Mucosa of stomach (tissue), 1 donor: Measurements from ENCODE around the gene TTBK2.
"Not testable (repeated sequence)": the region's sequence is repeated elsewhere in the genome, so short reads cannot be mapped to it uniquely, and the experiment has no call there.

Experiments used
- H3K27me3 ChIP-seq: one replicate; pipeline ENCODE4 v1.7.0; 2013; ENCODE audit warnings: mild to moderate bottlenecking, low read length; ENCODE audit not compliant: control insufficient read depth, insufficient read depth
- H3K36me3 ChIP-seq: one replicate; pipeline ENCODE4 v1.7.0; 2013; ENCODE audit warnings: low read length; ENCODE audit not compliant: control insufficient read depth, insufficient read depth
- H3K4me1 ChIP-seq: one replicate; pipeline ENCODE4 v1.7.0; 2013; ENCODE audit warnings: mild to moderate bottlenecking, low read length; ENCODE audit not compliant: control insufficient read depth, insufficient read depth
- H3K4me3 ChIP-seq: one replicate; pipeline ENCODE4 v1.7.0; 2013; ENCODE audit warnings: low read length
- H3K9ac ChIP-seq: one replicate; pipeline ENCODE4 v1.7.0; 2013; ENCODE audit warnings: mild to moderate bottlenecking, low read length, moderate library complexity
- H3K9me3 ChIP-seq: one replicate; pipeline ENCODE4 v1.7.0; 2013; ENCODE audit warnings: mild to moderate bottlenecking, low read length, moderate library complexity; ENCODE audit not compliant: control insufficient read depth
- donor health status: Pancreatic carcinoma.

The TTBK2 gene

GRCh38 chr15:42929306-42929848 lies 8.8 kb upstream of the TTBK2 start:
- H3K9ac ChIP-seq, result no peak overlapping the region
- no peak overlapping the region for H3K4me3 ChIP-seq
- H3K27me3 ChIP-seq, result no peaks in the 10 kb centered on the region
- H3K4me1 ChIP-seq, result peaks cover 3% of the 10 kb centered on the region
- no peaks in the 10 kb centered on the region for H3K36me3 ChIP-seq
- H3K9me3 ChIP-seq, result no peaks in the 10 kb centered on the region

GRCh38 chr15:42921342-42921731 lies 759 bp upstream of the TTBK2 start:
- Histone ChIP-seq H3K9me3 (no peaks in the 10 kb centered on the region), H3K9ac (peak overlapping the region; percentile 44), H3K4me1 (peaks cover 4% of the 10 kb centered on the region), H3K27me3 (no peaks in the 10 kb centered on the region), H3K36me3 (no peaks in the 10 kb centered on the region), H3K4me3 (peak overlapping the region; percentile 70)

- Histone ChIP-seq H3K9me3 (no peaks in the 10 kb centered on the region), H3K4me3 (peak overlapping the region; percentile 70), H3K27me3 (no peaks in the 10 kb centered on the region), H3K36me3 (no peaks in the 10 kb centered on the region), H3K9ac (peak overlapping the region; percentile 78), H3K4me1 (peaks cover 4% of the 10 kb centered on the region)
Measured at GRCh38 chr15:42919799-42920518, 619 bp downstream of the TTBK2 start.

- peaks cover 4% of the 10 kb centered on the region for H3K4me1 ChIP-seq
- H3K4me3 ChIP-seq, result no peak overlapping the region
- H3K9me3 ChIP-seq, result no peaks in the 10 kb centered on the region
- H3K9ac ChIP-seq, result peak overlapping the region; percentile 78
- H3K36me3 ChIP-seq, result no peaks in the 10 kb centered on the region
- H3K27me3 ChIP-seq, result no peaks in the 10 kb centered on the region
Measured at GRCh38 chr15:42919308-42919707, 1.3 kb downstream of the TTBK2 start.

GRCh38 chr15:42918047-42918446 lies 2.5 kb downstream of the TTBK2 start:
- H3K4me1 ChIP-seq, result peaks cover 4% of the 10 kb centered on the region
- no peak overlapping the region for H3K4me3 ChIP-seq
- H3K36me3 ChIP-seq, result no peaks in the 10 kb centered on the region
- H3K27me3 ChIP-seq, result no peaks in the 10 kb centered on the region
- no peak overlapping the region for H3K9ac ChIP-seq
- no peaks in the 10 kb centered on the region for H3K9me3 ChIP-seq

GRCh38 chr15:42915654-42916315 lies 4.8 kb downstream of the TTBK2 start:
- Histone ChIP-seq H3K27me3 (no peaks in the 10 kb centered on the region), H3K4me1 (peaks cover 4% of the 10 kb centered on the region), H3K36me3 (no peaks in the 10 kb centered on the region), H3K9me3 (no peaks in the 10 kb centered on the region), H3K9ac (no peak overlapping the region), H3K4me3 (no peak overlapping the region)

- Histone ChIP-seq H3K9ac (no peak overlapping the region), H3K27me3 (no peaks in the 10 kb centered on the region), H3K9me3 (no peaks in the 10 kb centered on the region), H3K4me1 (peaks cover 4% of the 10 kb centered on the region), H3K4me3 (no peak overlapping the region), H3K36me3 (no peaks in the 10 kb centered on the region)
Measured at GRCh38 chr15:42914728-42915497, 5.7 kb downstream of the TTBK2 start.

- H3K27me3 ChIP-seq, result no peaks in the 10 kb centered on the region
- no peak overlapping the region for H3K9ac ChIP-seq
- H3K4me3 ChIP-seq, result no peak overlapping the region
- no peaks in the 10 kb centered on the region for H3K36me3 ChIP-seq
- H3K9me3 ChIP-seq, result no peaks in the 10 kb centered on the region
- H3K4me1 ChIP-seq, result no peaks in the 10 kb centered on the region
Measured at GRCh38 chr15:42911058-42911592, 9.5 kb downstream of the TTBK2 start.

- no peaks in the 10 kb centered on the region for H3K36me3 ChIP-seq
- no peak overlapping the region for H3K9ac ChIP-seq
- no peaks in the 10 kb centered on the region for H3K9me3 ChIP-seq
- no peak overlapping the region for H3K4me3 ChIP-seq
- no peaks in the 10 kb centered on the region for H3K27me3 ChIP-seq
- H3K4me1 ChIP-seq, result no peaks in the 10 kb centered on the region
Measured at GRCh38 chr15:42908538-42908937, 12.0 kb downstream of the TTBK2 start.

GRCh38 chr15:42903388-42904324 lies 16.9 kb downstream of the TTBK2 start:
- Histone ChIP-seq H3K27me3 (no peaks in the 10 kb centered on the region), H3K4me1 (no peaks in the 10 kb centered on the region), H3K4me3 (no peak overlapping the region), H3K9ac (no peak overlapping the region), H3K36me3 (no peaks in the 10 kb centered on the region), H3K9me3 (no peaks in the 10 kb centered on the region)

GRCh38 chr15:42893911-42894310 lies 26.7 kb downstream of the TTBK2 start:
- H3K9me3 ChIP-seq, H3K9ac ChIP-seq, H3K36me3 ChIP-seq, H3K27me3 ChIP-seq, H3K4me3 ChIP-seq: not testable (repeated sequence)
- H3K4me1 ChIP-seq, result peaks cover 11% of the 10 kb centered on the region
